GM21381 (cell line): Measurements from ENCODE around the gene CFAP46.
"Not testable (repeated sequence)": the region's sequence is repeated elsewhere in the genome, so short reads cannot be mapped to it uniquely, and the experiment has no call there.

ENCODE experiments used
- ATAC-seq: cut with Tn5 transposase; IDR thresholded peaks from one replicate; pipeline ENCODE4 v1.9.1; 2021; ENCODE audit warnings: mild to moderate bottlenecking, moderate library complexity; ENCODE audit not compliant: unreplicated experiment

Gene CFAP46

GRCh38 chr10:132964707-132965410 lies 22.5 kb upstream of the CFAP46 start:
- not testable (repeated sequence) for ATAC-seq

- ATAC-seq: no peak
Observed at GRCh38 chr10:132964231-132964630, 21.9 kb upstream of the CFAP46 start.

GRCh38 chr10:132963430-132963960 lies 21.1 kb upstream of the CFAP46 start:
- ATAC-seq: no peak

GRCh38 chr10:132962623-132963429 lies 20.5 kb upstream of the CFAP46 start:
- ATAC-seq: peak; percentile 27

GRCh38 chr10:132961787-132962622 lies 19.6 kb upstream of the CFAP46 start:
- ATAC-seq: peak; percentile 54

GRCh38 chr10:132961420-132961786 lies 19.0 kb upstream of the CFAP46 start:
- ATAC-seq: no peak

- ATAC-seq: no peak
Observed at GRCh38 chr10:132960631-132961419, 18.5 kb upstream of the CFAP46 start.

GRCh38 chr10:132960071-132960472 lies 17.7 kb upstream of the CFAP46 start:
- ATAC-seq: no peak

GRCh38 chr10:132959559-132959961 lies 17.2 kb upstream of the CFAP46 start:
- ATAC-seq: no peak

GRCh38 chr10:132958883-132959558 lies 16.7 kb upstream of the CFAP46 start:
- ATAC-seq: no peak

- no peak for ATAC-seq
Observed at GRCh38 chr10:132957981-132958882, 15.9 kb upstream of the CFAP46 start.

- ATAC-seq: no peak
Observed at GRCh38 chr10:132957131-132957530, 14.8 kb upstream of the CFAP46 start.

GRCh38 chr10:132956259-132956658 lies 13.9 kb upstream of the CFAP46 start:
- not testable (repeated sequence) for ATAC-seq

GRCh38 chr10:132955479-132955878 lies 13.1 kb upstream of the CFAP46 start:
- no peak for ATAC-seq

- ATAC-seq: no peak
Observed at GRCh38 chr10:132953428-132953827, 11.1 kb upstream of the CFAP46 start.

GRCh38 chr10:132951926-132952325 lies 9.6 kb upstream of the CFAP46 start:
- no peak for ATAC-seq

GRCh38 chr10:132948351-132948750 lies 6.0 kb upstream of the CFAP46 start:
- ATAC-seq: no peak

GRCh38 chr10:132947843-132948242 lies 5.5 kb upstream of the CFAP46 start:
- ATAC-seq: no peak
